B cell (primary cell): ENCODE measurements around the gene PFKFB3. TPM values are rescaled to one million over a fixed set of nuclear protein-coding genes. Genes with fewer than 3 reads are reported as not detected.
A peak's percentile ranks its signal among the peaks of the same experiment; 100 is the strongest.

Experiments used
- ATAC-seq: fragments of 200-7000 bp; cut with Tn5 transposase; one replicate; pipeline ENCODE4 v1.10.0; 2021; ENCODE audit warnings: low read depth, mild to moderate bottlenecking, moderate number of reproducible peaks, moderate library complexity
- CTCF ChIA-PET: fragments of 350-600 bp; sonication (Branson Sonifier 250); formaldehyde crosslinking; loops from one replicate; lab custom pipeline; 2021; ENCODE audit warnings: antibody characterized with exemption, inconsistent platforms; lab: Charles Lee
- POLR2A ChIA-PET: fragments of 350-600 bp; sonication (Branson Sonifier 250); formaldehyde crosslinking; loops from one replicate; lab custom pipeline; 2021; ENCODE audit warnings: antibody characterized with exemption; lab: Charles Lee
- DNase-seq: peaks from one replicate; pipeline ENCODE4 v3.0.0; 2013
- H2AFZ ChIP-seq: 2 replicates; pipeline ENCODE4 v1.6.1; 2012; ENCODE audit warnings: mild to moderate bottlenecking, low read depth, low read length; ENCODE audit not compliant: insufficient read depth, poor library complexity, severe bottlenecking
- H3K27ac ChIP-seq, 2 donors: 1 replicate in 1 of 2; 2 replicates in 1 of 2; pipeline ENCODE4 v1.5.1; 2012 to 2013; ENCODE audit warnings: low read length in 2 of 2, mild to moderate bottlenecking in 2 of 2, moderate library complexity in 1 of 2
- H3K27me3 ChIP-seq, 4 experiments: fragments of 200-600 bp in 1 of 4; sonication (generic) in 1 of 4; replicated peaks in 1 of 4; 1 replicate in 2 of 4; 2 replicates in 2 of 4; pipeline versions ENCODE4 v1.6.1 to v1.7.0; 2013 to 2016; ENCODE audit warnings: low read length in 3 of 4, mild to moderate bottlenecking in 2 of 4, mixed read lengths in 1 of 4, moderate library complexity in 1 of 4; ENCODE audit not compliant: insufficient read depth in 4 of 4, control insufficient read depth in 3 of 4; ENCODE audit errors: control extremely low read depth in 1 of 4
- H3K36me3 ChIP-seq, 2 experiments: replicated peaks in 1 of 2; 1 replicate in 1 of 2; 2 replicates in 1 of 2; pipeline versions ENCODE4 v1.6.1 to v1.7.1; 2013; ENCODE audit warnings: low read length in 1 of 2; ENCODE audit not compliant: insufficient read depth in 2 of 2, control insufficient read depth in 1 of 2; ENCODE audit errors: control extremely low read depth in 1 of 2, extremely low read depth in 1 of 2
- H3K4me1 ChIP-seq, 2 donors: fragments of 200-600 bp in 1 of 2; sonication (generic) in 1 of 2; 1 replicate in 1 of 2; 2 replicates in 1 of 2; pipeline versions ENCODE4 v1.5.1 to v1.6.1; 2013 to 2017; ENCODE audit warnings: low read length in 2 of 2; ENCODE audit not compliant: control insufficient read depth in 2 of 2, insufficient read depth in 2 of 2
- H3K4me2 ChIP-seq: replicated peaks from 2 replicates; pipeline ENCODE3; 2012; ENCODE audit warnings: mild to moderate bottlenecking, low read depth, low read length; ENCODE audit not compliant: poor library complexity, severe bottlenecking
- H3K4me3 ChIP-seq, 5 experiments: fragments of 200-600 bp in 1 of 5; sonication (generic) in 1 of 5; 1 replicate in 3 of 5; 2 replicates in 2 of 5; pipeline versions ENCODE4 v1.5.1 to v1.7.0; 2011 to 2016; ENCODE audit warnings: low read length in 4 of 5, mild to moderate bottlenecking in 4 of 5, low read depth in 2 of 5, control low read depth in 1 of 5, moderate library complexity in 1 of 5; ENCODE audit not compliant: insufficient read depth in 1 of 5; ENCODE audit errors: control extremely low read depth in 1 of 5, extremely low read depth in 1 of 5
- H3K79me2 ChIP-seq: fragments of 200-600 bp; sonication (generic); one replicate; pipeline ENCODE4 v1.6.0; 2016; ENCODE audit warnings: low read length; ENCODE audit not compliant: control insufficient read depth, insufficient read depth
- H3K9ac ChIP-seq: fragments of 200-600 bp; sonication (generic); 2 replicates; pipeline ENCODE4 v1.6.1; 2017; ENCODE audit warnings: mild to moderate bottlenecking, low read length, moderate library complexity
- H3K9me3 ChIP-seq, 3 donors: one replicate each; pipeline versions ENCODE4 v1.6.1 to v1.7.1; 2013; ENCODE audit warnings: low read length in 2 of 3; ENCODE audit not compliant: control insufficient read depth in 2 of 3, insufficient read depth in 1 of 3; ENCODE audit errors: control extremely low read depth in 1 of 3
- H4K20me1 ChIP-seq: 2 replicates; pipeline ENCODE4 v1.6.0; 2012; ENCODE audit warnings: mild to moderate bottlenecking, low read length; ENCODE audit not compliant: insufficient read depth, control insufficient read depth, poor library complexity, severe bottlenecking
- H3K27ac Mint-ChIP-seq: one replicate; pipeline ENCODE4 v1.8.0; 2021; ENCODE audit warnings: mixed read lengths
- H3K27me3 Mint-ChIP-seq: one replicate; pipeline ENCODE4 v1.8.0; 2021; ENCODE audit warnings: mixed read lengths
- H3K4me1 Mint-ChIP-seq: one replicate; pipeline ENCODE4 v1.8.0; 2021; ENCODE audit warnings: mixed read lengths
- H3K4me3 Mint-ChIP-seq: one replicate; pipeline ENCODE4 v1.8.0; 2021; ENCODE audit warnings: mixed read lengths
- H3K9me3 Mint-ChIP-seq: one replicate; pipeline ENCODE4 v1.8.0; 2022; ENCODE audit warnings: mixed read lengths; ENCODE audit not compliant: insufficient read depth
- EZH2 ChIP-seq: IDR thresholded peaks from 2 replicates; pipeline ENCODE4 v1.6.1; 2012; ENCODE audit warnings: borderline replicate concordance, low read depth, mild to moderate bottlenecking, moderate library complexity, low read length; ENCODE audit not compliant: insufficient read depth, poor library complexity, severe bottlenecking
- WGBS: methylation state at CpG from one replicate; pipeline ENCODE4 v1.1.5; 2013; ENCODE audit warnings: missing lambda C conversion rate; ENCODE audit not compliant: insufficient coverage; 5-methylcytosine and 5-hydroxymethylcytosine counted together
- intact Hi-C: fragments of 100-400 bp; cut with micrococcal nuclease; formaldehyde crosslinking; loops from one replicate; pipeline ENCODE4 v1.10.0; 2022
- polyA plus RNA-seq: library from polyadenylated mRNA; depleted of rRNA; stranded (reverse); fragments of >200 nt; gene quantifications from 2 replicates; pipeline ENCODE4 v1.2.3, GENCODE V29; 2012
- total RNA-seq, 2 donors: library from RNA; stranded (reverse); fragments of 120-200 nt in 1 of 2; gene quantifications; 1 replicate in 1 of 2; 2 replicates in 1 of 2; pipeline versions ENCODE4 v1.2.3 to v1.2.4, GENCODE V29; 2013 to 2022
- TF ChIP-seq, protein P1 (sequence below): fragments of 200-600 bp; IDR thresholded peaks from one replicate; pipeline ENCODE4 v1.8.0; 2022; ENCODE audit warnings: antibody characterized with exemption, mild to moderate bottlenecking

PFKFB3 gene
- total and polyA plus RNA-seq, 2 donors (not counting 1 experiment from before 2014, with no cell fraction given), result 13.2 to 239 TPM

DNA sequence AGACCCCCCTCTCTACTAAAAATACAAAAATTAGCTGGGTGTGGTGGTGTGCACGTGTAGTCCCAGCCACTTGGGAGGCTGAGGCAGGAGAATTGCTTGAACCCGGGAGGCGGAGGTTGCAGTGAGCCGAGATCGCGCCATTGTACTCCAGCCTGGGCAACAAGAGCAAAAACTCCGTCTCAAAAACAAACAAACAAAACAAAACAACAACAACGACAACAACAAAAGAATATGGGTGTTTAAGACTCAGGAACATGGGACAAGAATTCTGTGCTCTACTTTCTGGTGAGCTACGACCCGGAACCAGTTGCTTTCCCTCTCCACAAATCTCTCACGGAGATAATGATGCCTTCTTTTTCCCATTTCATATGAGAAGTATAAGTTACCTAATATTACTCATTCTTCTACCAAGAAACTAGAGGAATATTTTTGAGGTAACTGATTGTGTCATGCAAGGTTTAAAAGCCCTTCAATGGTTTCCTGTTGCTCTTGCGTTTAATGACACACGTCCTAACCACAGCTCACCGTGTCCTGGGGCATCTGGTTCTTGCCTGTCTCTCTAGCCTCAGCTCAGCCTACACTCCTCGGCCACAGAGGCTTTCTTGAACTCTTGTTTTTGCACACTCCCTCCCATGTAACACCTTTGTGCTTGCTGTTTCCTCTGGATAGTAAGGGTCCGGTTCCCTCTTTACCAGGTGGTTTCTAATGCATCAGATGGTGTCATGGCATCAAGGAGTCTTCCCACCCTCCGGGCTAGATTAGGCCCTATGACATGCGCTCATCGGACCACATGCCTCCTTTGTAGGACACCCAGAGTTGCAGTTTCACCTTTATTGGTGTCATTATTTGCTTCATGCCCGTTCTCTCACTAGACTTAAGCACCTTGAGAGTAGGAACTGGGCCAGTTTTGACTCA lies 67.5 kb downstream of the PFKFB3 start:
- WGBS, result 41% methylated on average over 8 of the region's 20 CpGs
- TF ChIP-seq, protein P1, sequence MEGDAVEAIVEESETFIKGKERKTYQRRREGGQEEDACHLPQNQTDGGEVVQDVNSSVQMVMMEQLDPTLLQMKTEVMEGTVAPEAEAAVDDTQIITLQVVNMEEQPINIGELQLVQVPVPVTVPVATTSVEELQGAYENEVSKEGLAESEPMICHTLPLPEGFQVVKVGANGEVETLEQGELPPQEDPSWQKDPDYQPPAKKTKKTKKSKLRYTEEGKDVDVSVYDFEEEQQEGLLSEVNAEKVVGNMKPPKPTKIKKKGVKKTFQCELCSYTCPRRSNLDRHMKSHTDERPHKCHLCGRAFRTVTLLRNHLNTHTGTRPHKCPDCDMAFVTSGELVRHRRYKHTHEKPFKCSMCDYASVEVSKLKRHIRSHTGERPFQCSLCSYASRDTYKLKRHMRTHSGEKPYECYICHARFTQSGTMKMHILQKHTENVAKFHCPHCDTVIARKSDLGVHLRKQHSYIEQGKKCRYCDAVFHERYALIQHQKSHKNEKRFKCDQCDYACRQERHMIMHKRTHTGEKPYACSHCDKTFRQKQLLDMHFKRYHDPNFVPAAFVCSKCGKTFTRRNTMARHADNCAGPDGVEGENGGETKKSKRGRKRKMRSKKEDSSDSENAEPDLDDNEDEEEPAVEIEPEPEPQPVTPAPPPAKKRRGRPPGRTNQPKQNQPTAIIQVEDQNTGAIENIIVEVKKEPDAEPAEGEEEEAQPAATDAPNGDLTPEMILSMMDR, result no peak
- no peak for TF ChIP-seq EZH2
- DNase-seq (peak; percentile 30), ATAC-seq (peak; percentile 73)
- Histone ChIP-seq H3K27ac (no peak overlapping the region), H3K27me3 (peaks cover 0 to 5% (median 0%) of the 10 kb centered on the region in 4 experiments), H3K36me3 (no peaks in the 10 kb centered on the region), H3K79me2 (no peaks in the 10 kb centered on the region), H3K4me2 (peak overlapping the region; percentile 14), H3K9me3 (peaks cover 0 to 4% (median 0%) of the 10 kb centered on the region in 3 donors), H3K4me3 (no peak overlapping the region), H3K9ac (no peak overlapping the region), H3K4me1 (peaks cover 7 to 23% of the 10 kb centered on the region in 2 donors), H4K20me1 (no peaks in the 10 kb centered on the region), H2AFZ (no peak overlapping the region)
- CTCF ChIA-PET, result interaction anchor here (1.0 kb wide), 3 partner anchors 12 to 131 kb away, joined by 3 to 4 read pairs (median 3); no protein-coding TSS in a partner anchor
- intact Hi-C loops, result loop anchor here (10.0 kb wide), 1 partner anchor 115 kb away; no protein-coding TSS in a partner anchor
- POLR2A ChIA-PET, result interaction anchor here (0.6 kb wide), 1 partner anchor 16 kb away, joined by 4 read pairs; no protein-coding TSS in a partner anchor
- Mint-ChIP-seq H3K9me3 (no peaks in the 10 kb centered on the region), H3K27ac (peak overlapping the region; percentile 81), H3K4me3 (peak overlapping the region; percentile 68), H3K27me3 (no peaks in the 10 kb centered on the region), H3K4me1 (peaks cover 39% of the 10 kb centered on the region)
